Kidney (tissue), 14 donors: ENCODE measurements around the gene JOSD1. TPM values are rescaled to one million over a fixed set of nuclear protein-coding genes. Genes with fewer than 3 reads are reported as not detected.

Experiments used
- DNase-seq, 5 donors: peaks; one replicate each; pipeline ENCODE4 v3.0.0-alpha.2; 2013 to 2020
- FAIRE-seq: peaks from 2 replicates; lab custom pipeline; 2012; peaks lifted over from hg19 to GRCh38; lab: Jason Lieb, UNC
- H3K27ac ChIP-seq, 2 donors: one replicate each; pipeline ENCODE4 v1.7.0; 2013; ENCODE audit warnings: low read depth in 2 of 2, low read length in 2 of 2, inconsistent platforms in 1 of 2
- H3K27me3 ChIP-seq: one replicate; pipeline ENCODE4 v1.7.1; 2013; ENCODE audit warnings: low read length, inconsistent platforms; ENCODE audit not compliant: control insufficient read depth, insufficient read depth
- H3K36me3 ChIP-seq, 3 donors: one replicate each; pipeline versions ENCODE4 v1.7.0 to v1.7.1; 2013; ENCODE audit warnings: low read length in 3 of 3, control low read depth in 1 of 3, inconsistent platforms in 1 of 3; ENCODE audit not compliant: insufficient read depth in 3 of 3, control insufficient read depth in 2 of 3
- H3K4me1 ChIP-seq, 3 donors: one replicate each; pipeline versions ENCODE4 v1.7.0 to v1.7.1; 2013; ENCODE audit warnings: low read length in 3 of 3, inconsistent platforms in 1 of 3, low read depth in 1 of 3; ENCODE audit not compliant: control insufficient read depth in 2 of 3, insufficient read depth in 2 of 3
- H3K4me3 ChIP-seq, 3 donors: one replicate each; pipeline versions ENCODE4 v1.7.0 to v1.8.1; 2013; ENCODE audit warnings: low read length in 3 of 3, control low read depth in 1 of 3, inconsistent platforms in 1 of 3
- H3K9ac ChIP-seq, 3 donors: one replicate each; pipeline versions ENCODE4 v1.7.0 to v1.7.1; 2013; ENCODE audit warnings: low read length in 3 of 3, control low read depth in 1 of 3, inconsistent platforms in 1 of 3
- H3K9me3 ChIP-seq, 3 donors: one replicate each; pipeline versions ENCODE4 v1.7.0 to v1.7.1; 2013; ENCODE audit warnings: low read length in 3 of 3, control low read depth in 1 of 3, inconsistent platforms in 1 of 3; ENCODE audit not compliant: control insufficient read depth in 2 of 3, insufficient read depth in 1 of 3
- CTCF ChIP-seq: IDR thresholded peaks from 3 replicates; pipeline ENCODE4 v1.5.1; 2012; ENCODE audit warnings: mild to moderate bottlenecking, moderate library complexity, borderline replicate concordance; ENCODE audit not compliant: insufficient read depth; ENCODE audit errors: extremely low read depth
- intact Hi-C: fragments of 100-400 bp; cut with DNase I; formaldehyde crosslinking; loops from one replicate; pipeline ENCODE4 v1.11.1; 2022
- polyA plus RNA-seq: library from polyadenylated mRNA; stranded (reverse); fragments of 350-450 nt; fragmentation: Illumina TruSeq; extraction: RNeasy Lipid Tissue Mini Kit (QIAGEN cat#74804); gene quantifications from one replicate; pipeline ENCODE4 v1.2.3, GENCODE V29; 2014; ENCODE audit warnings: low read depth, low replicate concordance; ENCODE audit not compliant: insufficient read depth
- total RNA-seq: library from RNA; stranded (reverse); fragmentation: NEBNext Ultra II Directional; extraction: Animal tissue kit (Norgen Biotek cat#: 25700); gene quantifications from one replicate; pipeline ENCODE4 v1.2.1, GENCODE V29; 2021
- donor health status: control.
- donor health status: control.
- donor health status: control.
- donor health status: control.
- donor health status: control.
- donor health status: DM: yes; HTN: yes; CAD: no.
- donor health status: Normal renal cell carcinoma (clear cell type).

JOSD1 gene
- total and polyA plus RNA-seq, 2 donors from 2014 or later = 12.8 to 42.8 TPM

DNA sequence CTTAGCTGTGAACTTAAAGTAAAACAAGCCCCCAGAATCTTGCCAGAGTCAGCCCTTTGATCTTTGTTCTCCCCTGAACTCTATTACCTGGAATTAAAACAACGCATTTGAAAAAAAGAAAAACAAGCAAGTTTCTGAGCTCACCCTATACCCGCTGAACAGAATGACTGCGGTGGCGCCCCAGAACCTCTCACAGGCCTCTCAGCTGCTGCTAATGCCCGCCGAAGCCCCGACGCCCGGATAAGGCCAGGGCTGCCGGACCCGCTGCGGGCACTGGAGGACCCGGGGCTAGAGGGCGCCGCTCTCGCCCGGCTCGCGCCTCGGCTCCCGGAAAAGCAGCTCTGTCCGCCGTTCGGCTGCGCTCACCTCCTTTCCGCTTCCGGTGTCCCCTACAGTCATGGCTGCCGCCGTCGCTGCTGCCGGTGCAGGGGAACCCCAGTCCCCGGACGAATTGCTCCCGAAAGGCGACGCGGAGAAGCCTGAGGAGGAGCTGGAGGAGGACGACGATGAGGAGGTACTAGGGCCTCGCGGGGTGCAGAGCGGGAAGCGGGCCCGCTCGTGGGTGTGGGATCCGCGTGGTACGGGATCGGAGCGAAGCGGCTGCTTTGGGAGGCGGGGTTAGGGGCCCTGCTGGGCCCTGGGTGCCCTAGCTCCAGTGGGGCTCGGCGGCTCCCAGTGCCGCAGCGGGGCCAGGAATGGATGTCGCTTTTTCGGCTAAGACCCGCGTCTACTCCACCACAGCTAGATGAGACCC is 19.0 kb downstream of the JOSD1 start, which contains the start of gene TOMM22:
Gene TOMM22 (plus strand): TSS at position 376 of the 754 bp plus-strand sequence. CDS start 22 bp downstream, at position 398.
- Histone ChIP-seq H3K9ac (peak within 1 kb of the TSS; percentile 82 to 92 (median 89)), H3K4me3 (peak within 1 kb of the TSS; percentile 87 to 96 (median 94)), H3K27ac (peak within 1 kb of the TSS in 1 of 2 donors; percentile 41), H3K27me3 (no peaks in the 10 kb centered on the region), H3K4me1 (peaks cover 0 to 7% (median 5%) of the 10 kb centered on the region in 3 donors), H3K36me3 (peaks cover 0 to 23% (median 21%) of the 10 kb centered on the region in 3 donors), H3K9me3 (no peaks in the 10 kb centered on the region)
- DNase-seq = peak; percentile 90 to 96 (median 94)
- no peak for FAIRE-seq
- peak; percentile 70 for TF ChIP-seq CTCF
- intact Hi-C loops = no loop called here

- TF ChIP-seq CTCF = no peak
- FAIRE-seq = no peak
- no peak overlapping the region for H3K9ac ChIP-seq
- no peaks in the 10 kb centered on the region for H3K4me1 ChIP-seq
- no peak overlapping the region for H3K27ac ChIP-seq
- H3K27me3 ChIP-seq = no peaks in the 10 kb centered on the region
- intact Hi-C loops = no loop called here
- no peak for DNase-seq
- H3K36me3 ChIP-seq = peaks cover 3 to 14% (median 5%) of the 10 kb centered on the region in 3 donors
- H3K9me3 ChIP-seq = no peaks in the 10 kb centered on the region
- H3K4me3 ChIP-seq = no peak overlapping the region
These were observed 24.9 kb downstream of the JOSD1 start for GRCh38 chr22:38675833-38676232.

GRCh38 chr22:38674888-38675287 is 25.9 kb downstream of the JOSD1 start:
- no peaks in the 10 kb centered on the region for H3K27me3 ChIP-seq
- intact Hi-C loops = no loop called here
- H3K9me3 ChIP-seq = no peaks in the 10 kb centered on the region
- no peak overlapping the region for H3K9ac ChIP-seq
- no peaks in the 10 kb centered on the region for H3K4me1 ChIP-seq
- H3K36me3 ChIP-seq = peaks cover 3 to 15% (median 5%) of the 10 kb centered on the region in 3 donors
- no peak overlapping the region for H3K27ac ChIP-seq
- H3K4me3 ChIP-seq = no peak overlapping the region
- no peak for TF ChIP-seq CTCF
- FAIRE-seq (no peak), DNase-seq (no peak)
